Mucosa of descending colon (tissue), 3 donors: ENCODE measurements around the gene NBAS. TPM values are rescaled to one million over a fixed set of nuclear protein-coding genes. Genes with fewer than 3 reads are reported as not detected.

Experiments used
- ATAC-seq: fragments of 200-7000 bp; cut with Tn5 transposase; one replicate; pipeline ENCODE4 v1.9.1; 2020; ENCODE audit warnings: mild to moderate bottlenecking, moderate library complexity
- DNase-seq, 3 donors: peaks; one replicate each; pipeline ENCODE4 v3.0.0-alpha.2; 2020
- H3K36me3 ChIP-seq: fragments of 200-600 bp; one replicate; pipeline ENCODE4 v1.8.0; 2021; ENCODE audit warnings: low read depth, mild to moderate bottlenecking
- H3K4me1 ChIP-seq: fragments of 200-600 bp; one replicate; pipeline ENCODE4 v1.8.0; 2021; ENCODE audit warnings: low read depth, mild to moderate bottlenecking
- H3K4me3 ChIP-seq: fragments of 200-600 bp; one replicate; pipeline ENCODE4 v1.8.0; 2021; ENCODE audit warnings: mild to moderate bottlenecking
- H3K9me3 ChIP-seq: fragments of 200-600 bp; one replicate; pipeline ENCODE4 v1.8.0; 2021; ENCODE audit warnings: mild to moderate bottlenecking
- CTCF ChIP-seq: fragments of 200-600 bp; IDR thresholded peaks from one replicate; pipeline ENCODE4 v1.8.0; 2022; ENCODE audit warnings: antibody characterized with exemption, mild to moderate bottlenecking
- intact Hi-C, 2 donors: fragments of 100-400 bp; cut with DNase I in 1 of 2; cut with micrococcal nuclease in 1 of 2; formaldehyde crosslinking; loops; one replicate each; pipeline versions ENCODE4 v1.11.0 to v1.11.1; 2022; cut with DNase I, micrococcal nuclease
- total RNA-seq, 3 donors: library from RNA; stranded (reverse); fragmentation: NEBNext Ultra II Directional in 2 of 3; extraction: Animal tissue kit (Norgen Biotek cat#: 25700) in 2 of 3; gene quantifications; one replicate each; pipeline versions ENCODE4 v1.2.1 to v1.2.4, GENCODE V29; 2021 to 2023
- donor health status: DM: no; HTN: no; CAD: no; lungs with moderate emphysema.
- donor health status: DM: no; HTN: no; CAD: no.
- donor health status: DM: no; HTN: yes; CAD: no.

NBAS gene
- total RNA-seq, 3 donors from 2014 or later, result 25.8 to 50.2 (median 32.8) TPM

DNA sequence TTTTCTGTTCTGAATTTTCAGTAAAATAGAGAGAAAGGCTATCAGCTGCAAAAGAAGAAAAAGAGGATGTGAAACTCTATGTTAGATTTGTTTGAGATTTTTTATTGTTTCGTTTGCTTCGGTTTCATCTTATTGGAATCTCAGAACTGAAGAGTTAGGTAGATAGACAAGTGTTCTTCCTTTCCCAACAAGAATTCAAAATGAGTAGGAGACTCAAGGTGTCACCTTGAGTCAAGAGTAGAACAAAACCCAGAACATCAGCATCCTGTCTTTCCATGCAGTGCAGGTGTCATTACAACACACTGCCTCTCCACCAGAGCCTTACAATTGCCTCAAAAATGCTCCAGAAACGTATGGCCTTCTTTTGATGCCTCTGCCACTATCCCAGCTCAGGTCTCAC lies 21.1 kb downstream of the NBAS start:
- Histone ChIP-seq H3K4me3 (no peak overlapping the region), H3K36me3 (no peaks in the 10 kb centered on the region), H3K9me3 (no peaks in the 10 kb centered on the region), H3K4me1 (no peaks in the 10 kb centered on the region)
- TF ChIP-seq CTCF, result no peak
- intact Hi-C loops, result no loop called here
- DNase-seq (no peak), ATAC-seq (no peak)

DNA sequence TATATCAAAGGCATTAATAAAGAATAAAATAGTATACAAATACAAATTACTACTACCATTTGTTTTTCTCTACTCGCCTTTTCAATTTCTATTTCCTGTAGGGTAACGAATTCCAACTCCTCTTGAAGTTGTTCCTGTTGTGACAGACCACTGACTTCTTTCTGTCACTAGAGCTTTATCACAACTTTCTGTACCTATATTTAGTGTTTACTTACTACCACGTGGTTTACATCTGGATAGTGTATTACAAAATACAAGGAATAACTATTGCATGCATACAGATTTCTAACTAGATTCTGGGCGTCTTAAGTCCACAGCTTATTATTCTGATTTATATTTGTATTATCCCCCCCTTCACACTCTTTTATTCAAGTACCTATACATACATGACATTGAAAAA lies 22.3 kb downstream of the NBAS start:
- no peak for TF ChIP-seq CTCF
- Histone ChIP-seq H3K4me1 (no peaks in the 10 kb centered on the region), H3K4me3 (no peak overlapping the region), H3K9me3 (no peaks in the 10 kb centered on the region), H3K36me3 (no peaks in the 10 kb centered on the region)
- DNase-seq (no peak), ATAC-seq (no peak)
- intact Hi-C loops, result no loop called here

GRCh38 chr2:15533860-15534480 lies 27.2 kb downstream of the NBAS start:
- H3K4me1 ChIP-seq, result no peaks in the 10 kb centered on the region
- no peak for DNase-seq
- no peaks in the 10 kb centered on the region for H3K36me3 ChIP-seq
- no peak overlapping the region for H3K4me3 ChIP-seq
- intact Hi-C loops, result no loop called here
- no peak for TF ChIP-seq CTCF
- no peaks in the 10 kb centered on the region for H3K9me3 ChIP-seq
- ATAC-seq, result no peak

- intact Hi-C loops, result no loop called here
- DNase-seq (no peak), ATAC-seq (no peak)
- no peaks in the 10 kb centered on the region for H3K9me3 ChIP-seq
- no peaks in the 10 kb centered on the region for H3K4me1 ChIP-seq
- no peaks in the 10 kb centered on the region for H3K36me3 ChIP-seq
- no peak for TF ChIP-seq CTCF
- no peak overlapping the region for H3K4me3 ChIP-seq
Measured at GRCh38 chr2:15532996-15533395, 28.1 kb downstream of the NBAS start.

GRCh38 chr2:15531095-15531854 lies 29.9 kb downstream of the NBAS start:
- TF ChIP-seq CTCF, result no peak
- Histone ChIP-seq H3K4me1 (no peaks in the 10 kb centered on the region), H3K36me3 (no peaks in the 10 kb centered on the region), H3K9me3 (no peaks in the 10 kb centered on the region), H3K4me3 (no peak overlapping the region)
- DNase-seq (no peak), ATAC-seq (no peak)
- intact Hi-C loops, result no loop called here
